22Rv1 (cell line): ENCODE results near the gene PARP9.

Source experiments
- H3K27ac ChIP-seq: fragments of 450-650 bp; 2 replicates; pipeline ENCODE4 v1.5.1; 2017
- ZFX ChIP-seq: fragments of 450-650 bp; IDR thresholded peaks from 2 replicates; pipeline ENCODE4 v1.6.1; 2017; ENCODE audit warnings: antibody characterized with exemption, borderline replicate concordance
- TF ChIP-seq, protein P1 (sequence below): fragments of 450-650 bp; IDR thresholded peaks from 2 replicates; pipeline ENCODE4 v1.5.1; 2017; ENCODE audit warnings: mild to moderate bottlenecking

Gene PARP9

GRCh38 chr3:122586098-122586497, 22.0 kb upstream of the PARP9 start:
- no peak for TF ChIP-seq ZFX
- TF ChIP-seq, protein P1, sequence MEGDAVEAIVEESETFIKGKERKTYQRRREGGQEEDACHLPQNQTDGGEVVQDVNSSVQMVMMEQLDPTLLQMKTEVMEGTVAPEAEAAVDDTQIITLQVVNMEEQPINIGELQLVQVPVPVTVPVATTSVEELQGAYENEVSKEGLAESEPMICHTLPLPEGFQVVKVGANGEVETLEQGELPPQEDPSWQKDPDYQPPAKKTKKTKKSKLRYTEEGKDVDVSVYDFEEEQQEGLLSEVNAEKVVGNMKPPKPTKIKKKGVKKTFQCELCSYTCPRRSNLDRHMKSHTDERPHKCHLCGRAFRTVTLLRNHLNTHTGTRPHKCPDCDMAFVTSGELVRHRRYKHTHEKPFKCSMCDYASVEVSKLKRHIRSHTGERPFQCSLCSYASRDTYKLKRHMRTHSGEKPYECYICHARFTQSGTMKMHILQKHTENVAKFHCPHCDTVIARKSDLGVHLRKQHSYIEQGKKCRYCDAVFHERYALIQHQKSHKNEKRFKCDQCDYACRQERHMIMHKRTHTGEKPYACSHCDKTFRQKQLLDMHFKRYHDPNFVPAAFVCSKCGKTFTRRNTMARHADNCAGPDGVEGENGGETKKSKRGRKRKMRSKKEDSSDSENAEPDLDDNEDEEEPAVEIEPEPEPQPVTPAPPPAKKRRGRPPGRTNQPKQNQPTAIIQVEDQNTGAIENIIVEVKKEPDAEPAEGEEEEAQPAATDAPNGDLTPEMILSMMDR = no peak

GRCh38 chr3:122582390-122582789, 18.3 kb upstream of the PARP9 start:
- TF ChIP-seq, protein P1 = no peak
- TF ChIP-seq ZFX = no peak

More at GRCh38 chr3:122586098-122586497, 22.0 kb upstream of the PARP9 start:
- no peak overlapping the region for H3K27ac ChIP-seq

GRCh38 chr3:122581622-122582021, 17.5 kb upstream of the PARP9 start:
- no peak overlapping the region for H3K27ac ChIP-seq
- TF ChIP-seq, protein P1 = no peak
- no peak for TF ChIP-seq ZFX

More at GRCh38 chr3:122582390-122582789, 18.3 kb upstream of the PARP9 start:
- no peak overlapping the region for H3K27ac ChIP-seq

- TF ChIP-seq, protein P1 = no peak
- TF ChIP-seq ZFX = no peak
Measured at GRCh38 chr3:122580470-122580869, 16.4 kb upstream of the PARP9 start.

GRCh38 chr3:122578069-122578740, 14.1 kb upstream of the PARP9 start:
- H3K27ac ChIP-seq = no peak overlapping the region
- TF ChIP-seq, protein P1 = no peak
- TF ChIP-seq ZFX = no peak

More at GRCh38 chr3:122580470-122580869, 16.4 kb upstream of the PARP9 start:
- no peak overlapping the region for H3K27ac ChIP-seq

DNA sequence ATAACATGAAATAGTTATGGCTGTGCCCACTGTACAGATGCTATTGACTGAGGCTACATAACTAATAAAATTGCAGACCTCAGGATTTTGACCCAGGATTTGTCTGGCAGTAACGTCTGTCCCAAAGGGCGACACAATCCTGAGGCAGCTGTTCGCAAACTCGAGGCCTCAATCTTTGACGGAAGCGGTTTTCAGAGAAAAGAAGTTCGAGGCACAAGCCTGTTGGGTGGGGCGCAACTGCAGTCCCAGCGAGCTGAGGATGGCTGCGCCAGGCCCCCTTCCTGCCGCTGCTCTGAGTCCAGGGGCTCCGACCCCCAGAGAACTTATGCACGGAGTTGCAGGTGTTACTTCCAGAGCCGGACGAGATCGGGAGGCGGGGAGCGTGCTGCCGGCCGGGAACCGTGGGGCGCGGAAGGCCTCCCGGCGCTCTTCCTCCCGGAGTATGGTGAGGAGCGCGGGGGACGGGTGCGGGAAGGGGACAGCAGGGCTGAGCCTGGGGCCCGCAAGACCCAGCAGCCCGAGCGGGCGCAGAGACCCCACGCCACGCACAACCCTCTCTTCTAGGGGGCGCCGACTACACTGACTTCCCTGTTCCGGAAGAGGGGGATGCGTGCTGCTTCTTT, 13.4 kb upstream of the PARP9 start, which contains the start of gene PARP15:
PARP15 (plus strand) TSS at position 242 of the 623 bp plus-strand sequence; CDS start at position 260, 18 bp downstream.
- TF ChIP-seq ZFX = no peak
- TF ChIP-seq, protein P1 = no peak
- no peak within 1 kb of the TSS for H3K27ac ChIP-seq
